ENCODE measurements around the gene TMEM63A.

DNA sequence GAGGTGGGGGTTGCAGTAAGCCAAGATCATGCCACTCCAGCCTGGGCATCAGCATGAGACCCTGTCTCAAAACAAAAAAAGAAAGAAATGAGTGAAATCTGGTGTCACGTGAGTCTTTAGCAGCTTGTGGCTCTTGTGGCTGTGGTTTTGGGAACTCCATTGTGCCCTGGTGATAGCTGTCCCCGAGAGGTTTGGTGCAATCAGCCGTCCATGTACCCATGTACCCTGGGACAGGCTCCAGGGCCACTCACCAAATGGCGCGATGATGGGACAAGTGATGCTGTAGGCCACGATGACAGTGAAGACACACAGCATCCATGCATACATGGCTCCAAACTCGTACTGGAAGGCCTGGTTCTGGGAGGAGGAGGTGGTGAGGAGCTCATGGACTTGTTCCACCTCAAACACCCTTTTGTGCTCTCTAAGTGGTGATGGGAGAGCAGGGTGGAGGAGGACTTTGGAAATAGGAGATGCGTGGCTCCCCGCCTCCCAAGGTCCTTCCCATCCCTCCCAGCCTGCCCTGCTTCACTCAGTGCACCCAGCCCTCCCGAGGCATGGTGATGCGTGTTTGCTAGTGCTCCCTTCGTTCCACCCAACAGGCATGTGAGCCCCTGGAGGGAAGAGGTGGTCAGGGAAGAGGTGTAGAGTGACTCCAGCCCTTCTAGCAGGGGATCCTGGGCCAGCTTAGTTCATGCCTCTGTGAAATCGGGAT, 29.6 kb downstream of the TMEM63A start:
- TF ChIP-seq CTCF (conservative IDR thresholded peaks at IDR 0.05) (no peak), ZFX (IDR thresholded peaks at IDR 0.05) (no peak)
